ENCODE results near the gene GRK3. TPM values are rescaled to one million over a fixed set of nuclear protein-coding genes. Genes with fewer than 3 reads are reported as not detected.

GRK3 gene
- polyA plus RNA-seq, 3 donors = 8.2 to 10.2 (median 9.0) TPM

GRCh38 chr22:25659413-25659812 is 94.9 kb downstream of the GRK3 start:
- no peak for DNase-seq

GRCh38 chr22:25660336-25660735 is 95.9 kb downstream of the GRK3 start:
- no peak for DNase-seq

GRCh38 chr22:25661073-25661472 is 96.6 kb downstream of the GRK3 start:
- DNase-seq = no peak

- DNase-seq = no peak
Observed at GRCh38 chr22:25663654-25664053, 99.2 kb downstream of the GRK3 start.

GRCh38 chr22:25666308-25666707 is 101.8 kb downstream of the GRK3 start:
- peak; percentile 57 for DNase-seq

GRCh38 chr22:25668437-25668836 is 104.0 kb downstream of the GRK3 start:
- DNase-seq = no peak

GRCh38 chr22:25669253-25670069 is 105.0 kb downstream of the GRK3 start:
- DNase-seq = no peak

- DNase-seq = no peak
Observed at GRCh38 chr22:25670070-25670461, 105.6 kb downstream of the GRK3 start.

- no peak for DNase-seq
Observed at GRCh38 chr22:25672289-25673084, 108.0 kb downstream of the GRK3 start.

- no peak for DNase-seq
Observed at GRCh38 chr22:25673713-25674112, 109.2 kb downstream of the GRK3 start.

GRCh38 chr22:25677631-25678030 is 113.2 kb downstream of the GRK3 start:
- no peak for DNase-seq

- DNase-seq = no peak
Observed at GRCh38 chr22:25680051-25680450, 115.6 kb downstream of the GRK3 start.

- DNase-seq = no peak
Observed at GRCh38 chr22:25680956-25681355, 116.5 kb downstream of the GRK3 start.

- no peak for DNase-seq
Observed at GRCh38 chr22:25682109-25682508, 117.6 kb downstream of the GRK3 start.

- no peak for DNase-seq
Observed at GRCh38 chr22:25688627-25689026, 124.2 kb downstream of the GRK3 start.

GRCh38 chr22:25689631-25690030 is 125.2 kb downstream of the GRK3 start:
- no peak for DNase-seq

- DNase-seq = no peak
Observed at GRCh38 chr22:25690798-25691197, 126.3 kb downstream of the GRK3 start.

GRCh38 chr22:25692397-25693267 is 128.2 kb downstream of the GRK3 start:
- no peak for DNase-seq

- DNase-seq = no peak
Observed at GRCh38 chr22:25693268-25693565, 128.7 kb downstream of the GRK3 start.

GRCh38 chr22:25694196-25694907 is 129.9 kb downstream of the GRK3 start:
- DNase-seq = no peak

- DNase-seq = no peak
Observed at GRCh38 chr22:25695146-25695545, 130.7 kb downstream of the GRK3 start.

- peak; percentile 44 for DNase-seq
Observed at GRCh38 chr22:25696763-25697162, 132.3 kb downstream of the GRK3 start.

Measured in renal pelvis (tissue), 4 donors.